GM12865 (cell line): ENCODE data around the gene CIC.

Source experiments
- DNase-seq: peaks from one replicate; pipeline ENCODE4 v3.0.0; 2010; ENCODE audit warnings: low read depth
- H3K4me3 ChIP-seq: 2 replicates; pipeline ENCODE4 v1.5.1; 2011; ENCODE audit warnings: mild to moderate bottlenecking, low read depth, low read length, control low read depth
- CTCF ChIP-seq: IDR thresholded peaks from 2 replicates; pipeline ENCODE4 v1.5.1; 2011; ENCODE audit warnings: low read length, control low read depth, low read depth, inconsistent platforms; ENCODE audit not compliant: insufficient read depth; ENCODE audit errors: missing control alignments

CIC gene

GRCh38 chr19:42343344-42344110 is 74.5 kb downstream of the CIC start:
- peak; percentile 11 for TF ChIP-seq CTCF
- DNase-seq, result no peak
- H3K4me3 ChIP-seq, result no peak overlapping the region

GRCh38 chr19:42344336-42344893 is 75.4 kb downstream of the CIC start:
- DNase-seq, result no peak
- no peak overlapping the region for H3K4me3 ChIP-seq
- TF ChIP-seq CTCF, result no peak
